H9 (cell line): Measurements from ENCODE around the gene MAL. TPM values are rescaled to one million over a fixed set of nuclear protein-coding genes. Genes with fewer than 3 reads are reported as not detected.

Experiments
- DNase-seq: peaks from one replicate; pipeline ENCODE4 v3.0.0-alpha.2; 2017
- H2AFZ ChIP-seq: one replicate; pipeline ENCODE4 v1.6.1; 2013; ENCODE audit warnings: mild to moderate bottlenecking, low read length, control low read depth, moderate library complexity
- H2AK5ac ChIP-seq: 2 replicates; pipeline ENCODE4 v1.6.1; 2013; ENCODE audit warnings: low read length, control low read depth, mixed read lengths; ENCODE audit not compliant: insufficient read length
- H2BK120ac ChIP-seq: one replicate; pipeline ENCODE4 v1.6.1; 2013; ENCODE audit warnings: low read depth, mild to moderate bottlenecking, low read length, control low read depth, inconsistent platforms; ENCODE audit not compliant: poor library complexity, severe bottlenecking
- H2BK12ac ChIP-seq: 2 replicates; pipeline ENCODE4 v1.6.1; 2013; ENCODE audit warnings: low read length, control low read depth, mixed read lengths, low read depth; ENCODE audit not compliant: insufficient read length
- H2BK15ac ChIP-seq: 2 replicates; pipeline ENCODE4 v1.6.1; 2013; ENCODE audit warnings: low read depth, low read length, control low read depth
- H2BK20ac ChIP-seq: one replicate; pipeline ENCODE4 v1.6.1; 2013; ENCODE audit warnings: low read depth, mild to moderate bottlenecking, low read length, control low read depth, inconsistent platforms; ENCODE audit not compliant: poor library complexity, severe bottlenecking
- H2BK5ac ChIP-seq: 2 replicates; pipeline ENCODE4 v1.6.1; 2013; ENCODE audit warnings: low read length, control low read depth, mixed read lengths; ENCODE audit not compliant: insufficient read length
- H3K14ac ChIP-seq: 2 replicates; pipeline ENCODE4 v1.6.1; 2013; ENCODE audit warnings: low read length, control low read depth; ENCODE audit not compliant: insufficient read depth
- H3K18ac ChIP-seq: 2 replicates; pipeline ENCODE4 v1.6.1; 2013; ENCODE audit warnings: low read depth, mild to moderate bottlenecking, mixed read lengths, low read length, control low read depth; ENCODE audit not compliant: insufficient read length
- H3K23ac ChIP-seq: 2 replicates; pipeline ENCODE4 v1.6.1; 2013; ENCODE audit warnings: low read length, control low read depth, mixed read lengths, low read depth; ENCODE audit not compliant: insufficient read length
- H3K23me2 ChIP-seq: 2 replicates; pipeline ENCODE4 v1.6.1; 2013; ENCODE audit warnings: low read depth, mild to moderate bottlenecking, mixed read lengths, low read length, control low read depth; ENCODE audit not compliant: insufficient read length, poor library complexity, severe bottlenecking
- H3K27ac ChIP-seq: 2 replicates; pipeline ENCODE4 v1.5.1; 2013; ENCODE audit warnings: low read length, control low read depth, mixed read lengths, low read depth; ENCODE audit not compliant: insufficient read length
- H3K27me3 ChIP-seq: 2 replicates; pipeline ENCODE4 v1.6.1; 2013; ENCODE audit warnings: low read length, control low read depth, inconsistent platforms; ENCODE audit not compliant: insufficient read depth
- H3K4ac ChIP-seq: 2 replicates; pipeline ENCODE4 v1.6.1; 2013; ENCODE audit warnings: low read depth, mild to moderate bottlenecking, control low read depth, inconsistent platforms, low read length, moderate library complexity
- H3K4me1 ChIP-seq: 2 replicates; pipeline ENCODE4 v1.6.1; 2013; ENCODE audit warnings: low read length, control low read depth, inconsistent platforms; ENCODE audit not compliant: insufficient read depth
- H3K4me2 ChIP-seq: 2 replicates; pipeline ENCODE4 v1.6.1; 2013; ENCODE audit warnings: low read length, control low read depth, mixed read lengths; ENCODE audit not compliant: insufficient read length, insufficient read depth
- H3K56ac ChIP-seq: 2 replicates; pipeline ENCODE4 v1.6.1; 2013; ENCODE audit warnings: low read depth, mild to moderate bottlenecking, mixed read lengths, low read length, control low read depth; ENCODE audit not compliant: insufficient read length
- H3K79me1 ChIP-seq: 2 replicates; pipeline ENCODE4 v1.6.1; 2013; ENCODE audit warnings: low read depth, mild to moderate bottlenecking, moderate library complexity, low read length, control low read depth, inconsistent platforms; ENCODE audit not compliant: insufficient read depth, poor library complexity, severe bottlenecking
- H3K79me2 ChIP-seq: 2 replicates; pipeline ENCODE4 v1.6.1; 2013; ENCODE audit warnings: low read length, control low read depth, inconsistent platforms; ENCODE audit not compliant: insufficient read depth
- H3K9ac ChIP-seq: 2 replicates; pipeline ENCODE4 v1.6.1; 2013; ENCODE audit warnings: low read length, control low read depth, mixed read lengths; ENCODE audit not compliant: insufficient read length; ENCODE audit errors: extremely low read depth
- H3K9me3 ChIP-seq: one replicate; pipeline ENCODE4 v1.6.1; 2013; ENCODE audit warnings: low read depth, low read length, inconsistent platforms; ENCODE audit not compliant: control insufficient read depth
- H3T11ph ChIP-seq: one replicate; pipeline ENCODE4 v1.6.1; 2013; ENCODE audit warnings: mild to moderate bottlenecking, low read length, control low read depth, inconsistent platforms
- H4K20me1 ChIP-seq: one replicate; pipeline ENCODE4 v1.6.1; 2013; ENCODE audit not compliant: control insufficient read depth, insufficient read length, insufficient read depth
- H4K5ac ChIP-seq: 2 replicates; pipeline ENCODE4 v1.6.1; 2013; ENCODE audit warnings: low read depth, mild to moderate bottlenecking, mixed read lengths, low read length, control low read depth; ENCODE audit not compliant: insufficient read length
- H4K8ac ChIP-seq: replicated peaks from 2 replicates; pipeline ENCODE4 v1.6.1; 2013; ENCODE audit warnings: low read length, control low read depth, mixed read lengths, low read depth; ENCODE audit not compliant: insufficient read length
- H4K91ac ChIP-seq: 2 replicates; pipeline ENCODE4 v1.6.1; 2013; ENCODE audit warnings: low read depth, mild to moderate bottlenecking, moderate library complexity, mixed read lengths, low read length, control low read depth; ENCODE audit not compliant: insufficient read length
- H3K27ac Mint-ChIP-seq, 3 experiments: 2 replicates in 2 of 3; 3 replicates in 1 of 3; pipeline ENCODE4 v1.8.0; 2020 to 2021; ENCODE audit warnings: mixed read lengths in 3 of 3, mild to moderate bottlenecking in 1 of 3, moderate library complexity in 1 of 3
- H3K27me3 Mint-ChIP-seq: 2 replicates; pipeline ENCODE4 v1.8.0; 2021; ENCODE audit warnings: low read depth, mild to moderate bottlenecking, moderate library complexity, mixed read lengths
- H3K36me3 Mint-ChIP-seq, 3 experiments: 2 replicates in 2 of 3; 3 replicates in 1 of 3; pipeline ENCODE4 v1.8.0; 2020 to 2021; ENCODE audit warnings: low read depth in 3 of 3, mixed read lengths in 3 of 3; ENCODE audit not compliant: insufficient read depth in 1 of 3
- H3K4me1 Mint-ChIP-seq, 2 experiments: 2 replicates each; pipeline ENCODE4 v1.8.0; 2020; ENCODE audit warnings: mixed read lengths in 2 of 2
- H3K4me3 Mint-ChIP-seq, 2 experiments: 2 replicates in 1 of 2; 3 replicates in 1 of 2; pipeline ENCODE4 v1.8.0; 2020 to 2021; ENCODE audit warnings: mild to moderate bottlenecking in 2 of 2, mixed read lengths in 2 of 2, moderate library complexity in 1 of 2
- H3K9me3 Mint-ChIP-seq, 2 experiments: 2 replicates in 1 of 2; 3 replicates in 1 of 2; pipeline ENCODE4 v1.8.0; 2020; ENCODE audit warnings: mild to moderate bottlenecking in 2 of 2, mixed read lengths in 2 of 2, moderate library complexity in 1 of 2
- WGBS: extraction: QIAGEN DNeasy Blood & Tissue Kit; methylation state at CpG from one replicate; pipeline ENCODE4 v1.1.7; 2013; ENCODE audit warnings: missing lambda C conversion rate, low lambda C conversion rate, mixed read lengths; ENCODE audit not compliant: insufficient read length; ENCODE audit errors: extremely low coverage; 5-methylcytosine and 5-hydroxymethylcytosine counted together
- total RNA-seq: library from RNA; stranded (reverse); gene quantifications from 2 replicates; pipeline ENCODE4 v1.2.1, GENCODE V29; 2021
- TF ChIP-seq, protein P1 (sequence below): fragments of 200-600 bp; sonication (generic); conservative IDR thresholded peaks from 3 replicates; pipeline ENCODE4 v1.8.0; 2021; ENCODE audit warnings: antibody characterized with exemption, mild to moderate bottlenecking

MAL gene
- total RNA-seq, 1 experiment from 2014 or later: not detected

DNA sequence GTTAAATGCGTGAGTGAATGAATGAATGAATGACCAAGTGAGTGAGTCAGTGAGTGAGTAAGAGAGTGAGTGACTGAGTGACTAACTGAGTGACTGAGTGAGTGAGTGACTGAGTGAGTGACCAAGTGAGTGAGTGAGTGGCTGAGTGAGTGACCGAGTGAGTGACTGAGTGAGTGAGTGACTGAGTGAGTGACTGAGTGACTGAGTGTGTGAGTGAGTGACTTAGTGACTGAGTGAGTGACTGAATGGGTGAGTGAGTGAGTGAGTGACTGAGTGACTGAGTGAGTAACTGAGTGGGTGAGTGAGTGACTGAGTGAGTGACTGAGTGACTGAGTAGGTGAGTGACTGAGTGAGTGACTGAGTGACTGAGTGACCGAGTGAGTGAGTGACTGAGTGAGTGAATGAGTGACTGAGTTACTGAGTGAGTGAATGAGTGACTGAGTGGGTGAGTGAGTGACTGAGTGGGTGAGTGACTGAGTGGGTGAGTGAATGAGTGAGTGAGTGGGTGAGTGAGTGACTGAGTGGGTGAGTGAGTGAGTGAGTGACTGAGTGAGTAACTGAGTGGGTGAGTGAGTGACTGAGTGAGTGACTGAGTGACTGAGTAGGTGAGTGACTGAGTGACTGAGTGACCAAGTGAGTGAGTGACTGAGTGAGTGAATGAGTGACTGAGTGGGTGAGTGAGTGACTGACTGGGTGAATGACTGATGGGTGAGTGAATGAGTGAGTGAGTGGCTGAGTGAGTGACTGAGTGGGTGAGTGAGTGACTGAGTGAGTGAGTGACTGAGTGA is 11.3 kb downstream of the MAL start:
- Histone ChIP-seq H3K14ac (no peak overlapping the region), H3K79me1 (no peaks in the 10 kb centered on the region), H2BK5ac (no peak overlapping the region), H2AFZ (no peak overlapping the region), H3K4me2 (no peak overlapping the region), H3K9ac (no peak overlapping the region), H3K4me1 (no peaks in the 10 kb centered on the region), H4K20me1 (no peaks in the 10 kb centered on the region), H2BK15ac (no peak overlapping the region), H3K9me3 (no peaks in the 10 kb centered on the region), H3K4ac (no peak overlapping the region), H2BK12ac (no peak overlapping the region), H4K5ac (no peak overlapping the region), H3K56ac (no peak overlapping the region), H3K23ac (no peak overlapping the region), H3K27me3 (no peaks in the 10 kb centered on the region), H3K79me2 (no peaks in the 10 kb centered on the region), H2AK5ac (no peak overlapping the region), H3K18ac (no peak overlapping the region), H3K27ac (no peak overlapping the region), H3T11ph (no peak overlapping the region), H4K8ac (no peak overlapping the region), H3K23me2 (no peaks in the 10 kb centered on the region), H4K91ac (no peak overlapping the region), H2BK120ac (no peak overlapping the region), H2BK20ac (no peak overlapping the region)
- Mint-ChIP-seq H3K27me3 (peaks cover 64% of the 10 kb centered on the region), H3K9me3 (peaks cover 22 to 30% of the 10 kb centered on the region in 2 experiments), H3K4me3 (no peak overlapping the region), H3K4me1 (no peaks in the 10 kb centered on the region; a peak in 1 of 4 replicates), H3K27ac (no peak overlapping the region), H3K36me3 (peaks cover 0 to 2% (median 0%) of the 10 kb centered on the region in 3 experiments; a peak in 2 of 7 replicates)
- no peak for DNase-seq
- no CpG with 5 or more reads among the region's 3 CpGs for WGBS
- TF ChIP-seq, protein P1, sequence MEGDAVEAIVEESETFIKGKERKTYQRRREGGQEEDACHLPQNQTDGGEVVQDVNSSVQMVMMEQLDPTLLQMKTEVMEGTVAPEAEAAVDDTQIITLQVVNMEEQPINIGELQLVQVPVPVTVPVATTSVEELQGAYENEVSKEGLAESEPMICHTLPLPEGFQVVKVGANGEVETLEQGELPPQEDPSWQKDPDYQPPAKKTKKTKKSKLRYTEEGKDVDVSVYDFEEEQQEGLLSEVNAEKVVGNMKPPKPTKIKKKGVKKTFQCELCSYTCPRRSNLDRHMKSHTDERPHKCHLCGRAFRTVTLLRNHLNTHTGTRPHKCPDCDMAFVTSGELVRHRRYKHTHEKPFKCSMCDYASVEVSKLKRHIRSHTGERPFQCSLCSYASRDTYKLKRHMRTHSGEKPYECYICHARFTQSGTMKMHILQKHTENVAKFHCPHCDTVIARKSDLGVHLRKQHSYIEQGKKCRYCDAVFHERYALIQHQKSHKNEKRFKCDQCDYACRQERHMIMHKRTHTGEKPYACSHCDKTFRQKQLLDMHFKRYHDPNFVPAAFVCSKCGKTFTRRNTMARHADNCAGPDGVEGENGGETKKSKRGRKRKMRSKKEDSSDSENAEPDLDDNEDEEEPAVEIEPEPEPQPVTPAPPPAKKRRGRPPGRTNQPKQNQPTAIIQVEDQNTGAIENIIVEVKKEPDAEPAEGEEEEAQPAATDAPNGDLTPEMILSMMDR: no peak
